ENCODE measurements around the gene C21orf91.
A peak's percentile ranks its signal among the peaks of the same experiment; 100 is the strongest.

The C21orf91 gene
- 76.6 to 105 (median 78.9) reads per million in 3 experiments for total RNA-seq

DNA sequence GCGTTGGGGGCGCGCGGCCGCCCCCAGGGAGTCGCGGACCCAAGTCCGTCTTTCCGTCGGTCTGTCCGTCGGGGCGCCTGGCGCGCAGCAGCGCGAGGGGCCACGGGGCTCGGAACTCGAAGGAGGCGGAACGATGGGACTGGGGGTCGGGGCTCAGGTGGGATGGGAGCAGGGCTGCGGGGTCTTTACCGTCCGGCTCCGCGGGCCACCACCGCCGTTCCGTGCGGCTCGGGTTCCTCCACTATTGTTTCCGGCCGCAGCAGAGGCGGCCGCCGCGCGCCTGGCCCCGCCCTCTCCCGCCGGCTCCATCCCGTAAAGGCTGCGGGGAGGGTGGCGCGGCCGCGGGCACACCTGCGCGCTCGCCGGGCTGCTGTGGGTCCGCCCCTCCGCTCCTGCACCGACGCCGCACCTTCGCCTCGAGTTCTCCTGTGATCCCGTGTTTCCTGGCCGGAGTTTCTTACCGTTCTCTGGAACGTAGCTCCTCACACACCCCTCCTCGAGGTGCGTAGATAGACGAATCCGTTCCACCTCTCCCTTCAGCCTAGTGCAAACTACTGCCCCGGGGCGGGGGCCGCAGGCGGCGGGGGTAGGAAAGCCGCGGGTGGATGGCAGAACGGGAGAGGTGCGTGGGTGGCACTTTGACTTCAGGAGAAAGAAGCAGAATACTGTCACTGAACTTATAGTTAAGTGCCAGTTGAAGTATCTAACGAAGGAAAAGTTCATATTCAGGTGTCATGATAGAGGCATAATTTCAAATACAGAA lies at the start of gene C21orf91:
Gene C21orf91 (minus strand): TSS at position 243 of the 763 bp plus-strand sequence. CDS start 1,038 bp downstream, outside the sequence.
- DNase-seq, result peak; percentile 90

DNA sequence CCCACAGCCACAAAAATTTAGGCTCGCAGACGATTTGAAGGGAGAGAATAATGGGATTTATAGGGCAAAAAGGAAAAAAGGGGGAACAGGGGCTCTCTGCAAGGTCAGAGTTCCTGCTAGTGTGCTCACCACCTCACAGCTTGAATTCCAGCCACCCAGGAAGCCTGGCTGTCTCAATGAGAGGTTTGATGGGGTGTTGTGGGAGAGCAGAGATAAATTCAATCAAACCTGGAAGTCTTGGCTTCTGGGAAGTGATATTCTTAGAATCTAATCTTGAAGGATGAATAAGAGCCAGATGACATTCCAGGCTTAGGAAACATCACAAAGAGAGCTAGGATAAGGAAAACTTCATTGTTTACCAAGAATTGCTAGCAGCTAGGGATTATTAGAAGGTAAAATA lies 47.4 kb upstream of the C21orf91 start:
- no peak for DNase-seq

DNA sequence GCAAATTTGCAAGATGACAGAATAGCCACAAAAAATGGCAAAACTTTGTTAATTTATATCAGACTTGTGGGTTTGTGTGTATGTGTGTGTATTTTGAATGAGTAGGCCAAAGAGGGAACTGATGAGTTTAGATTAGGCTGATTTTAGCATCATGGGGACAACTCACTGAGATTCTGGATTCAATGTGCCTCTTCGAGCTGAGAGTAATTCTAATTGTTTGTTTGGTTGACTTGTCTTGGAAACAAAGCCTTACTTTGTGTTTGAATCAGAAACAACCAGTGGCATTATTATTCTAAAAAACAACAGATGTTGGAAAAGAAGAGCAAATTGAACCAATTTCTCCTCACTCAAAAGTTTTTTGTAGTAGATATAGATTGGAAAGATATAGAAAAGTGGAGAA lies 40.5 kb upstream of the C21orf91 start:
- DNase-seq, result no peak

DNA sequence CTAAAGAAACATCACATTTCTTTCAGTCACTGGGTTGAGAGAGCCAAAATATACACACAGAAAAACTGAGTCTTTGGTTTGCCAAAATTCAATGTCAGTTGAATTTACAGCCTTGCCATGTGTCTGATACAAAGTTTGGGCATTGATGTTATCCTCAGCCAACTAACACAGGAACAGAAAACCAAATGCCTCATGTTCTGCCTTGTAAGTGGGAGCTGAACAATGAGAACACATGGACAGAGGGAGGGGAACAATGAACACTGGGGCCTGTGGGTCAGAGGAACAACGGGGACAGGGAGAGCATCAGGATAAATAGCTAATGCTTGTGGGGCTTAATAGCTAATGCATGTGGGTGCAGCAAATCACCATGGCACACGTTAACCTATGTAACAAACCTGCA lies 39.6 kb upstream of the C21orf91 start:
- DNase-seq, result no peak

DNA sequence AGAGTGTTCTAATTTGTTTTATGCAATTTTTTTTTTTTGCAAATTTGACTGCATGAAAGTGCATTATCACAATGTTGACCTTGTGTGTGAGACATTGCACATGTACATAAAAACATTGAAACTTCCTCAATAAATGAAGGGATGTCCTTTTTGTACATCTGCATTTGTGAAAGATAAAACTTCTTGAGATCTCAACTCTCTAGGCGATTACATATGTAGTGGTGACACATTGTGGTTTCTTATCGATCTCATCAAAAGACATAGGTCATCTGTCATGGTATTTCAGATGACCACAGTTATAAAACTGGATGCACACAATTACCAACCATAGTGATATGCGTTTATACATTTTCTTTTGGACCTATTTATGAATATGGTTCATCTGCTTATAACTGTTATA lies 35.6 kb upstream of the C21orf91 start:
- no peak for DNase-seq

DNA sequence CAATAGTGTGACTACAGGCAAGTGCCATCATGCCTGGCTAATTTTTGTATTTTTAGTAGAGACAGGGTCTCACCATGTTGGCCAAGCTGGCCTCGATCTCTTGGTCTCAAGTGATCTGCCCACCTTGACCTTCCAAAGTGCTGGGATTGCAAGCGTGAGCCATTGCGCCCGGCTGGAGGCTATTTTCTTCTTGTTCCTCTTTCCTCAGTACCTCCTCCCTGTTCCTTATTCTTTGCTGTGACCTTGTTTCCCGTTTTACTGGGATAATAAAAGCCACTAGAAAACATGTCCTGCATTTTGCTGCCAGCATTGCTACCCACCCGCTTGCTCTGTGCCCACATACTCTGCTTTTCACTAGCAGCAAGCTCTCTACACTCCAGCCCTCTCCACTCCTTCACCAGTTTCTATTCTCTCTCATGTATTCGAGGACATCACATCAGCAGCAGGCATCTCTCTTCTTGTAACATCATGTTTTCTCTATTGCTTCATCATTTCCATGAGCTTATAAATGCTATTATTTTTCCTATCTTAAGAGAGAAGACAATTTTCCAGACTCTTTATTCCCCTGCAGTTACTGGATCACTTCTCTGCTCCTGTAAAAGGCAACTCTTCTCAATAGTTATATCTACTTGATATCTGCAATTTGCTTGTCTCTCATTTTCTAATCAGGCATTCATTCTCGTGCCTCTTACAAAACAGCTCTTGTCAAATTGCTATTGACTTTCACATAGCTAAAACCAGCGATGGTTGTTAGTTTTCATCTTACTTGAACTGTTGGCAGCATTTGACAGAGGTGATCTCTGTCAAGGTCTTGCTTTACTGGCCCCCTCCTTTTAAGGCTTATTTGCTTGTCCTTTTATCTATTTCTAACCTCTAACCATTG lies 34.5 kb upstream of the C21orf91 start:
- no peak for DNase-seq

DNA sequence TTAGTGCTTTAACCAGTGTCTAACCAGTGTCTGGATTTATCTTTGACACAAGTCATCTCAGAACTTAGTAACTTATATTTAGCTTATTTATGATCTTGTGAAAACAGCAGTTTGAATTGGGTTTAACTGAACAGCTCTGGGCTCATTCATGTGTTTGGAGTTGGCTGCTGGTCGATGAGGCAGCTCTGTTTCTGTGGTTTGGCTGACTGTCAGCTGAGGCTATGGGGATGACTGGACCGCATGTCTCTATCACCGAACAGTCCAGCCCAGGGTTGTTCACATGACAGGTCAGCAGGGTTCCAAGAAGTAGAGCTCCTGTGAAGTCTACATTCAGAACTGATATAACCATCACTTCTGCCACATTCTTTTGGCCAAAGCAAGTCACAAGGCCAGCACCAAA lies 29.1 kb upstream of the C21orf91 start:
- no peak for DNase-seq

DNA sequence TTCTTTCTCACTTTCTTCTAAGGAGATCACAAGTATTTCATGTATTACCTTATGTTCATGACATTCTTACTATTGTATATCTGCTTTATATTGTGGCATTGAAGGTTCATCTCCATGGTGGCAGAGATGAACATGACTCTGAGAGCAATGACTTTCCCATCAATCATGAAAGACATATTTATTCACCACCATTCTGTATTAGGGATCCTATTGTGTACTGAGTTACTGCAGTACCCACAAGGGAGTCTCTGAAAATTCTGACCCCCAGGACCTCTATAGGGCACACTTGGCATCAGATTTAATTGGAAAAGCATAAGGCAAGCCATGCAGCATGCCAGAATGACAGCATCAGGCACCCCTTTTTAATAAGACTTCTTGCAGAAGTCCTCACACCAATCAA lies 21.9 kb upstream of the C21orf91 start:
- DNase-seq, result no peak

DNA sequence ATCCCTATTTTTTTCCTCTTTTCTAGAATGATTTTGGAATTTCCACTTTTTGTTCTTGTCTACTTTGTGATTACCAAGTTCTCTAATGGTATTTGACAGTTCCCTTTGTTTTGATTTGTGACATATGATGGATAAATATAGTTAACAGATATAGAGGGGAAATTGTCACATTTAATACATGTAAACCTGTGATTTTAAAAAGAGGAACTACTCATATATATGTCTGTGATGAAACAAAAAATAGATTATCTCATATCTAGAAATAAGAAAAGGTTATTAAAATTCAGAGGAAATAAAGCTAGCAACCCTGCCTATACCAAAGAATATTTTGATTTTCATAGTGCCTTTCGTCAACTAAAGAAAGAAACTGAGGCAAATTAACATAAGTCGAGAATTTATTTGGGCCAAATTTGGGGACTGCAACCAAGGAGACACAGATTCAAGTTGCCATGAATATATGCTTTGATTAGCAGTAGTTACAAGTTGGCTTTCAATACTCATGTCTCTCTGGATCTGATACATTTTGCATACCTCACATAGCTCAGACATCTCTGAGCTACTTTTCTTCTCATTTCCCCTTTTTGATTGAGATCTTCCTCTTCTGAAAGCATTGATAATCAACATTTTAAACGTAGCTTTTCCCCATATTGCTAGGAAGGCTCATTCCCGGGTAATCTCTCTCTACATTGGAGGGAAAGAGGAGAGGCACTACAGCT lies 15.6 kb upstream of the C21orf91 start:
- DNase-seq, result no peak

DNA sequence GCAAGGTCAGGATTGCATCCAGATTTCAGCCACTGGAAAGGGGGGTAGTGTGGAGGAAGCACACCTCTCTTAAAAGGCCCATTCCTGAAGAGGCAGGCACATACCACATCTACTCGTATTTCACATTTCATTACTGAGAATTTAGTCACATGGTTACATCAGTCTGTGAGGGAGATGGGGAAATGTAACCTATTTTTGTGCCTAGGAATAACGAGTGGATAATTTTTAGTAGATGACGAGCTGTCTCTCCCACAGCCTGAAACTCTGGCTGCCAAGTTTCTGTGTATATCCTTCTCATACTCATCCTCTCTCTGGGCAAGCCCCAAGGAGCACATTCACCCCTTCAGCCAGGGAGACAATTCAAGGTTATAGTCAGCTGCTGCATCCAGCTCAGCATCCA lies 10.3 kb upstream of the C21orf91 start:
- no peak for DNase-seq

DNA sequence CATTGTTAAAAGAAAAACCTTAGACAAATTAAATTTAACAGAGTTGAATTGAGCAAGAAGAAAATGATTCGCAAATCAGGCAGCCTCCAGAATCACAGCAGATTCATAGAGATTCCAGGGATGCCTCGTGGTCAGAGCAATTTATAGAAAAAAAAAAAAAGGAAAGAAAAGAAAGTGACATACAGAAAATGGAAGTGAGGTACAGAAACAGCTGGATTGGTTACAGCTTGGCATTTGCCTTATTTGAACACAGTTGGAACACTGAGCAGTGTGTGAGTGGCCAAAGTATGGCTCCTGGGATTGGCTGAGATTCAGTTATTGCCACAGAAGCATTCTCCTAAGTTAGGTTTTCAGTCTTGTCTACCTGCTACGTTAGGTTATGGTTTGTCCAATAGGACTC lies 9.1 kb upstream of the C21orf91 start:
- no peak for DNase-seq

DNA sequence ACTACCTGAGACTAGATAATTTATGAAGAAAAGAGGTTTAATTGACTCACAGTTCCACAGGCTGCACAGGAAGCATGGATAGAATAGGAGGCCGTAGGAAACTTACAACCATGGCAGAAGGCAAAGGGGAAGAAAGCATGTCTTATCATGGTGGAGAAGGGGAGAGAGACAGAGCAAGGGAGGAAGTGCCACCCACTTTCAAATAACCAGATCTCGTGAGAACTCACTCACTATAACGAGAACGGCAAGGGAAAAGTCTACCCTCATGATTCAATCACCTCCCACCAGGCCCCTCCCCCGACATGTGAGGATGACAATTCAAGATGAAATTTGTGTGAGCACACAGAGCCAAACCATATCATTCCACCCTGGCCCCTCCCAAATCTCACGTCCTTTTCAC lies 4.7 kb upstream of the C21orf91 start:
- no peak for DNase-seq

DNA sequence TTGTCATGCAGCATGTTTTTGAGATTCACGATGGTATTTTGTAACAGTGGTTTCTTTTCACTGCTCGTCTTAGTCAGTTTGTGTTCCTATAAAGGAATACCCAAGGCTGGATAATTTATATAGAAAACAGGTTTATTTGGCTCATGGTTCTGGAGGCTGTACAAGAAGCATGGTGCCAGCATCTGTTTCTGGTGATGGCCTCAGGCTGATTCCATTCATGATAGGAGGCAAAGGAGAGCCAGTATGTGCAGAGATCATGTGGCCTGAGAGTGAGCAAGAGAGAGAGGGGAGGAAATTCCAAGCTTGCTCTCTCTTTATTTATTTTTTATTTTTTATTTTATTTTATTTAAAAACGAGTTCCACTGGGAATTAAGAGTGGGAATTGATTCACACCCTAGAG lies 2.0 kb upstream of the C21orf91 start:
- no peak for DNase-seq

DNA sequence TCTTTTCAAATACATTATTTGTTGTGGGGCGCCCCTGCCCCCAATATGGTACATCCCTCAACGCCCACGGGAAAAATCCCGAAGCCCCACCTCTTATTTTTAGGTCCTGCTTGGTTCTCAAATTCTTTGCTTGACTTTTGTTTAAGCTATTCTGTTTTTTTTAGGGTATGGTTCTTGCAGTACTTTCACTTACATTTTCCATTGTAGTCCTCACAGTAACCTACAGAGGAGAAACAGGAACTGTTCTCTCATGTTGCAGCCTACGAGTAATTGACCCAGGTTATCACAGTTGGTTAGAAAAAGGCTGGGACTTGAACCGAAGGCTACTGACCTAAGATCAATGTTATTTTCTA lies 697 bp upstream of the C21orf91 start:
- DNase-seq, result peak; percentile 76

DNA sequence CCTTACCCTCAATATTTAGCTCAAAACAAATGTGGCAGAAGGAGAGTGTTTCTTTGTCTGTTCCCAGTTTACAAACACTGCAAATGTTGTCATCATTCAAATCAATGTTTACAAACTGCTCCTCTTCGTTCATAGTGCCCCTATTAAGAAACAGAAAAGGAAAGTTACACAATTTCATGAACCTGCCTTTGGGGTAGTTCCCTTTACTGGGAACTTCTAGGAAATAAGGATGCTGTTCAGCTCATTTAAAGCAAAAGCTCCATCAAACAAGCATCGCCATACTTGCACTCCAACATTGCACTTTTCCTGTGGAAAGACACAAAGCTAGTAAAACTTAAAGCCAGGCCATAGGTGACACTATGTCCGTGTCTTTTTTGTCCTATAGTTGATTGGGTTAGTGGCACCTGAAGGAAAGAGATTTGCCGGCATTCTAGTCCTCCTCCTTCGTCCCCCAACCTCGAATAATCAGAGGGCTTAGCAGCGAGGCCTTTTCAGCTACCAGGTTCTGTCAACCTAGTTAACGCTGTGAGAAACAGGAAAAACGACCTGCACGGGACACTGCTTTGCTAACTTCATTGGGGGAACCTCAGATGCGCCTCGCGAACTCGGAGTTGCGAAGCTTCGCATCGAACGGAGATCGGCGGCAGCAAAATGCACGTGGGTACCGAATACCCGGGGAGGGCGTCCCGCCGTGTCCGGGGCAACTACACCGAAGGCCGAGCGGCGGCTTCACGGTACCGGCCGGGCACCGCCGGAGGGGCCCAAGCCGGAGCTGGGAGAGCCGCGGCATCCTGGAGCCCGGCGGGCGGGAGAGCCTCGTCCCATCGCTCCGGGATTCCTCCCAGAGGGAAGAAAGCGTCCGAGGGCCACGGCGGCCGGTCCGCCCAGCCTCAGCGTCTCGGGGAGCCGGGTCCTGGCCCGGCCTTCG lies 706 bp downstream of the C21orf91 start:
- peak; percentile 45 for DNase-seq

DNA sequence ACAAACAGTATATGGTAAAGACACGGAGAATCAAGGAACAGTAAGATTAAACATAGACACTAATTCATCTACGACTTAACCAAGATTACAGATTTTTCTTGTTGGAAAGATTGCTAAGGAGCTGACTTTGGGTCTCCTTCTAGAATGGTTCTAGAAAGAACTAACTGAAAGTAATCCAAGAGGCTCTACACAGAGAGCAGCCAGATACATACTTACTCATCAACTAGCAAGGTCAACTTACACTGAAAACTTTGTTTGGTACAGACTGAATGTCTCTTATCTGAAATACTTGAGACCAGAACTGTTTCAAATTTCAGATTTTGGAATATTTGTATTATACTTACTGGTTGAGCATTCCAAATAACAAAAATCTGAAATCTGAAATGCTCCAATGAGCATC lies 5.8 kb downstream of the C21orf91 start:
- DNase-seq, result no peak

DNA sequence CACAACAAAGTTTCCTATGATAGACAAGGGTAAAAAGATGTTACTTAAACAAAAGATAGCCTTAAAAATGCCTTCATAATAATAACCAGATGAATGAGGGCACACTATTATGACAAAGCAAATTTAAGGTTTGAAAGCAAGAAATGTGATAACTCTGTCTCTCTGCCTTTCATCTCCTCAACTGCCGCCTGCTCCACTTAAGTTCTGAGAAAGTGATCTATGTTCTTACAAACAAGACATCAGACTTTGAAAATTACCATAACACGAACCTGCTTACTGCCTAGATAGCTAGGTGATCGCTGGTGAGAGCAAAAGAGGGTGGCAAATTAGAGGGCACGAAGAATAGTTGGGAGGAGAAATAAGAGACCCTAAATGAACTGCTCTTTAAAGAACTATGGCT lies 13.2 kb downstream of the C21orf91 start:
- DNase-seq, result no peak

DNA sequence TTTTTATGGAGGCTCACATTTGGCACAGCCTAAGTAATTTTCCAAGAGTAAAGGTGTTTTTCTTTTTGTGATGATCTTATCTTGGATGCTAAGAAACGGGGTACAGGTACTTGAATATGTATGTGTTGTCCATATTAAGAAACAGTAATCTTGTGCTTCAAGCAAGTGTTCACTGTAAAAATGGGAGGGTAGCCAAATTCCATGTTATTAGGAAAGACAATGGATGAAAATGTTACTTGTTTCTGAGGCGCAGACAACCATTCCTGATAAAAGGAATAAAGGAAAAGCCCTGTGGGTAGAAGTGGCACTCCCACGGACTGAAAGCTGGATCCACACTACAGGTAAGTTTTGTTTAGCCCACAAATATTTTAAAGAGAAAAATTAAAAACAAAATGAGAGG lies 15.6 kb downstream of the C21orf91 start:
- DNase-seq, result no peak

DNA sequence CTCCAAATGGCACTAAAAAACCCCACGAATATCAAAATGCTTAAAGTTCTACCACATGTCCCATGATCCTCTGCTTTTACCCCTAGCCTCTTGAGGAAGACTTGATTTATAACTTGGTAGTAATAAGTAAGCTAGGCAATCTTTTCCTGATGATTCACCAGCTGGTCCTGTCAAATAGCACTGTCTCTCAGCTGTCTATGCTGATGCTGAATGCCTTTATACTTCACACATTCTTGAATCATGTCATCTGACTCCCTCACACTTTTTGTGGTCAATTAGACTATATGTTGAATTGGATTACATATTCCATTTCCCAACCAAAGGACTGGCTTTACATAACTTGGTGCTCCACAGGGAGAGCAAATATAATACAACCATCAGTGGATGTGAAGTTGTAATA lies 16.6 kb downstream of the C21orf91 start:
- no peak for DNase-seq

DNA sequence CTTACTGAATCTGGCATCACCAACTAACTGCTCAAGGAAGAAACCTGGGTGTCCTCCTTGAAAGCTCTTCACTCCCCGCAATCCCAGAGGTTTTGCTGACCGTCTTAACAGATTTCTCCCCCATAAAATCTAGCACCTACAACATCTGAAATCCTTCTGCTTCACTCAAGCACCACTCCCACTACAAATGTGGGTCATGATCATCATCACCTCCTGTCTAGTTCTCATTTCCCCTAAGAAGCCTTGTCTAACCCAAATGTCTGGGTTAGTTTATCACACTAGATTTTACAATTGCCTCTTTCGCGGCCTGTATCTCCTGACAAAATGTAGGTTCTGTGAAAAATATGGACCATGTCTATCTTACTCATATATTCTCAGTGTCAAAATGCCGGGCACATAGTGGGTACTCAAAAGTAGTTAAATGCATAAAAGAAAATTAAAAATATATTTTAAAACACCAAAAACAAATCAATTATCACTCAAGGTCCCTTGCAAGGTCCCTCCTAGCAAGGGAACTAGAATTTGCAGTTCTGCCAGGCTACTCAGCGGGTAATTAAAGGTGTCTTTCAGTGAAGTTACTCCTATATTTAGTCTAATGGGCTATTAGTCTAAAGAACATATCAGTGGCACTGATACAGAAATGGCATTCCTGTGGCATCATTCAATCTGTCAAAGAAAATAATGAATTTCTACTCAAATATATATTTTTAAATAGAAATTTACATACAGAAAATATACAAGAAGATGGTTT lies 19.6 kb downstream of the C21orf91 start:
- DNase-seq, result peak; percentile 58

DNA sequence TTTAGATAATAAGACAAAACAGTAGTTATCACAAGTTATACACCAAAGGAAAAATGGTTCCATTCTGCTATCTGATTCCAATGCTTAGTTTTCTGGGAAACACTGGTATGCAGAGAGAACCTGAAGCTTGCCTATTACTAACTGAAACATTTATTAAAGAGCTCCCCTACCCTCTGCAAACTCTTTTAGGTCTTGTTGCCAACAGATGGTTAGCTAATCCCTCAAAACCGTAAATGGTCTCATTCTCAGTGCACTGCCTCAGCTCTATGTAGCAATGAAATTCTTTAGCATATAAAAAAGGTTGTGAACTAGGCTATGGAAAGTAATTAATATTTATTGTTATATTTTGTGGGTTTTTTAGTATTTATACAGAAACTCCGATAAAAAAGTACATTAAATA lies 20.4 kb downstream of the C21orf91 start:
- no peak for DNase-seq

DNA sequence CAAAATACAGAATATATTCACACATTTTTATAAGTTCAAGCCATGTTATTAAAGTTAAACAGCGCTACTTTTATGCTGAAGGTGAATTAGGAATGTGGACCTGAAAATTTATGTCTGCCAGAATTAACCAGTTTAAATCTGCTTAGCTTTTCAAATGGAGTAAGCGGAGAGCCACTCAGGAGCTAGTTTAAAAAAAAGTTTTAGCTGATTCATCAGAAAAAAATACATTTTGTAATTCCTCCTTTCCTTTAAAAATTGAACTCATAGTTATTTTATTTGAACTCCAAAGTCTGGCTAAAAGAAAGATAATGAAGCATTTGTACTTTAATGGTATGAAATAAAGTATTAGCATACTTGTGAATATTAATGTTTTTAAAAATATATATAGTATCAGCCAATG lies 21.2 kb downstream of the C21orf91 start:
- no peak for DNase-seq

Measured in central memory CD4-positive, alpha-beta T cell (primary cell).